ENCODE measurements around the gene YDJC. TPM values are rescaled to one million over a fixed set of nuclear protein-coding genes. Genes with fewer than 3 reads are reported as not detected.

YDJC gene
- total RNA-seq, 2 experiments from 2014 or later: 59.0 to 81.1 TPM

- intact Hi-C loops (cut with micrococcal nuclease; ENCODE audit: unreplicated experiment): no loop called here
- H3K36me3 ChIP-seq (ENCODE audit: insufficient read depth, low read length): peaks cover 44% of the 10 kb centered on the region
- H3K4me2 ChIP-seq (ENCODE audit: low read length): no peak overlapping the region; the same call in 1 of the 2 replicates
- H3K79me2 ChIP-seq (ENCODE audit: insufficient read depth, low read depth, low read length): peaks cover 99% of the 10 kb centered on the region
- ChIA-PET POLR2A (interaction anchor here (1.3 kb wide), 1 partner anchor 51 kb away, joined by 9 read pairs; no protein-coding TSS in a partner anchor), CTCF (ENCODE audit: unreplicated experiment) (no interaction called here)
- no peak overlapping the region for H3K4me3 ChIP-seq (ENCODE audit: low read depth, low read length, poor library complexity, severe bottlenecking)
- H4K20me1 ChIP-seq (ENCODE audit: insufficient read depth, low read length): peaks cover 18% of the 10 kb centered on the region
- no TSS peak for BruUV-seq (replicated peaks)
- no peak for DNase-seq (ENCODE audit: low spot score)
- no peaks in the 10 kb centered on the region for H3K9me3 ChIP-seq (ENCODE audit: low read length)
- no peak for TF ChIP-seq EZH2phosphoT487 (IDR thresholded peaks at IDR 0.05; ENCODE audit: borderline replicate concordance, low read depth, low read length)
- TF ChIP-seq, protein P1, sequence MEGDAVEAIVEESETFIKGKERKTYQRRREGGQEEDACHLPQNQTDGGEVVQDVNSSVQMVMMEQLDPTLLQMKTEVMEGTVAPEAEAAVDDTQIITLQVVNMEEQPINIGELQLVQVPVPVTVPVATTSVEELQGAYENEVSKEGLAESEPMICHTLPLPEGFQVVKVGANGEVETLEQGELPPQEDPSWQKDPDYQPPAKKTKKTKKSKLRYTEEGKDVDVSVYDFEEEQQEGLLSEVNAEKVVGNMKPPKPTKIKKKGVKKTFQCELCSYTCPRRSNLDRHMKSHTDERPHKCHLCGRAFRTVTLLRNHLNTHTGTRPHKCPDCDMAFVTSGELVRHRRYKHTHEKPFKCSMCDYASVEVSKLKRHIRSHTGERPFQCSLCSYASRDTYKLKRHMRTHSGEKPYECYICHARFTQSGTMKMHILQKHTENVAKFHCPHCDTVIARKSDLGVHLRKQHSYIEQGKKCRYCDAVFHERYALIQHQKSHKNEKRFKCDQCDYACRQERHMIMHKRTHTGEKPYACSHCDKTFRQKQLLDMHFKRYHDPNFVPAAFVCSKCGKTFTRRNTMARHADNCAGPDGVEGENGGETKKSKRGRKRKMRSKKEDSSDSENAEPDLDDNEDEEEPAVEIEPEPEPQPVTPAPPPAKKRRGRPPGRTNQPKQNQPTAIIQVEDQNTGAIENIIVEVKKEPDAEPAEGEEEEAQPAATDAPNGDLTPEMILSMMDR (conservative IDR thresholded peaks at IDR 0.05; ENCODE audit: low read length): no peak
- no peak overlapping the region for H2AFZ ChIP-seq (ENCODE audit: low read length)
- H3K4me1 ChIP-seq (ENCODE audit: insufficient read depth, low read length, poor library complexity, severe bottlenecking): peaks cover 41% of the 10 kb centered on the region
- no peak overlapping the region for H3K27ac ChIP-seq (ENCODE audit: low read depth, low read length, poor library complexity, severe bottlenecking)
- no peaks in the 10 kb centered on the region for H3K9me2 ChIP-seq (ENCODE audit: insufficient read depth, low read length)
Observed at GRCh38 chr22:21579474-21579851, 50.4 kb downstream of the YDJC start.

Small RNA genes lying within 50 kb of the gene (microRNA-seq; reads per million reads assigned to microRNA genes)
- gene MIR130B (ENCODE audit: borderline replicate concordance) (9,039 reads per million, percentile 93 among the genes with 10 or more reads in this experiment), gene MIR301B (ENCODE audit: borderline replicate concordance) (6.8 reads per million)

Small RNA genes lying within 50 kb of the gene (small RNA-seq; reads per million reads assigned to genes)
- gene MIR301B: 0.47 reads per million

Other genes with a start within 250 kb of the YDJC start
- gene RIMBP3B, start 246.3 kb downstream of the YDJC start, total RNA-seq (2014; rRNA removed; shearing (Covaris generic)): 2.4 and 3.4 TPM in 2 replicates
- gene RIMBP3B, start 246.3 kb downstream of the YDJC start, total RNA-seq (2022): 1.1 and 1.5 TPM in 2 replicates
- gene HIC2, start 212.7 kb downstream of the YDJC start, total RNA-seq (2014; rRNA removed; shearing (Covaris generic)): 11.3 TPM in 2 replicates
- 9.2 and 9.8 TPM in 2 replicates for gene HIC2, start 212.7 kb downstream of the YDJC start, total RNA-seq (2022)
- gene TMEM191C, start 162.6 kb downstream of the YDJC start, total RNA-seq (2014; rRNA removed; shearing (Covaris generic)): 0.82 and 1.2 TPM in 2 replicates
- gene TMEM191C, start 162.6 kb downstream of the YDJC start, total RNA-seq (2022): 2.2 and 3.2 TPM in 2 replicates
- gene RIMBP3C, start 78.6 kb downstream of the YDJC start, total RNA-seq (2014; rRNA removed; shearing (Covaris generic)): 0.15 and 0.69 TPM in 2 replicates
- gene RIMBP3C, start 78.6 kb downstream of the YDJC start, total RNA-seq (2022): 1.1 and 2.0 TPM in 2 replicates
- 61.2 and 63.8 TPM in 2 replicates for gene UBE2L3, start 62.3 kb downstream of the YDJC start, total RNA-seq (2014; rRNA removed; shearing (Covaris generic))
- gene UBE2L3, start 62.3 kb downstream of the YDJC start, total RNA-seq (2022): 67.1 and 67.8 TPM in 2 replicates
- gene CCDC116, start 2.7 kb upstream of the YDJC start, total RNA-seq (2014; rRNA removed; shearing (Covaris generic)): 1.5 and 1.7 TPM in 2 replicates
- 3.1 and 3.5 TPM in 2 replicates for gene CCDC116, start 2.7 kb upstream of the YDJC start, total RNA-seq (2022)
- 66.8 and 89.1 TPM in 2 replicates for gene SDF2L1, start 12.3 kb upstream of the YDJC start, total RNA-seq (2014; rRNA removed; shearing (Covaris generic))
- 39.6 and 60.5 TPM in 2 replicates for gene SDF2L1, start 12.3 kb upstream of the YDJC start, total RNA-seq (2022)
- 58.5 and 59.9 TPM in 2 replicates for gene PPIL2, start 36.0 kb upstream of the YDJC start, total RNA-seq (2014; rRNA removed; shearing (Covaris generic))
- gene PPIL2, start 36.0 kb upstream of the YDJC start, total RNA-seq (2022): 86.3 and 92.7 TPM in 2 replicates
- gene YPEL1, start 105.8 kb upstream of the YDJC start, total RNA-seq (2014; rRNA removed; shearing (Covaris generic)): 15.1 and 18.8 TPM in 2 replicates
- gene YPEL1, start 105.8 kb upstream of the YDJC start, total RNA-seq (2022): 18.2 and 24.8 TPM in 2 replicates
- gene MAPK1, start 237.6 kb upstream of the YDJC start, total RNA-seq (2014; rRNA removed; shearing (Covaris generic)): 28.9 and 39.6 TPM in 2 replicates
- gene MAPK1, start 237.6 kb upstream of the YDJC start, total RNA-seq (2022): 75.4 and 79.8 TPM in 2 replicates